Measurements from ENCODE around the gene PLXNB2. TPM values are rescaled to one million over a fixed set of nuclear protein-coding genes. Genes with fewer than 3 reads are reported as not detected.

Gene PLXNB2
- total RNA-seq, 4 donors from 2014 or later: 93.2 to 207 (median 102) TPM

GRCh38 chr22:50302041-50302541 lies 5.4 kb downstream of the PLXNB2 start:
- peak overlapping the region in 3 of 4 donors; percentile 90 to 94 (median 93) for H3K27ac ChIP-seq
- H3K9me3 ChIP-seq: no peaks in the 10 kb centered on the region
- H3K36me3 ChIP-seq: no peaks in the 10 kb centered on the region
- H3K27me3 ChIP-seq: no peaks in the 10 kb centered on the region
- peaks cover 4 to 98% (median 78%) of the 10 kb centered on the region in 3 donors for H3K4me1 ChIP-seq
- WGBS, 2 donors (ENCODE audit: low coverage in 1 of 2): 0% methylated on average over 1 of the region's 9 CpGs; no CpG with 5 or more reads in 1 of the 2 donors
- TF ChIP-seq, protein P1, sequence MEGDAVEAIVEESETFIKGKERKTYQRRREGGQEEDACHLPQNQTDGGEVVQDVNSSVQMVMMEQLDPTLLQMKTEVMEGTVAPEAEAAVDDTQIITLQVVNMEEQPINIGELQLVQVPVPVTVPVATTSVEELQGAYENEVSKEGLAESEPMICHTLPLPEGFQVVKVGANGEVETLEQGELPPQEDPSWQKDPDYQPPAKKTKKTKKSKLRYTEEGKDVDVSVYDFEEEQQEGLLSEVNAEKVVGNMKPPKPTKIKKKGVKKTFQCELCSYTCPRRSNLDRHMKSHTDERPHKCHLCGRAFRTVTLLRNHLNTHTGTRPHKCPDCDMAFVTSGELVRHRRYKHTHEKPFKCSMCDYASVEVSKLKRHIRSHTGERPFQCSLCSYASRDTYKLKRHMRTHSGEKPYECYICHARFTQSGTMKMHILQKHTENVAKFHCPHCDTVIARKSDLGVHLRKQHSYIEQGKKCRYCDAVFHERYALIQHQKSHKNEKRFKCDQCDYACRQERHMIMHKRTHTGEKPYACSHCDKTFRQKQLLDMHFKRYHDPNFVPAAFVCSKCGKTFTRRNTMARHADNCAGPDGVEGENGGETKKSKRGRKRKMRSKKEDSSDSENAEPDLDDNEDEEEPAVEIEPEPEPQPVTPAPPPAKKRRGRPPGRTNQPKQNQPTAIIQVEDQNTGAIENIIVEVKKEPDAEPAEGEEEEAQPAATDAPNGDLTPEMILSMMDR (IDR thresholded peaks at IDR 0.05): no peak
- no peak for TF ChIP-seq POLR2A (IDR thresholded peaks at IDR 0.05)
- TF ChIP-seq EP300 (IDR thresholded peaks at IDR 0.05): no peak
- TF ChIP-seq POLR2AphosphoS5 (IDR thresholded peaks at IDR 0.05): no peak
- ATAC-seq: peak; percentile 6
- H3K4me3 ChIP-seq: peak overlapping the region in 1 of 2 donors; percentile 49

DNA sequence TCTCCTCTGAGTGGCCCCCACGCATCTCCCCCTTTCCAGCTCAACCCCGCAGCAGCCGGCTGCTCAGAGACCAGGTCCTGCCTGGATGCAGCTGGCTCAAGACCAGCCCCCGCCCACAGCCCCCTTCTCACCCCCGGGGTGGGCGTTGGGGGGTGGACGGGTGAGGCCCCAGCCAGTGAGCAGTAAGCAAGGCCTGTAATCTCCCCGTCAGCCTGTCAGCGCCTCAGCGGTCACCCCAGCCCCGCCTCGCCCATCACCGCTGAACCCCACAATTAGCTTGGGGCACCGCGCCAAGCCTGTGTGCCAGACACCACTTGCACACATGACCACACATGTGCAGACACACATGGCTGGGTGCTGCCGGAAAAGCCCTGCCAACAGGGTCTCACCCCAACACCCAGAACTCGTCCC lies 5.9 kb downstream of the PLXNB2 start:
- no CpG with 5 or more reads among the region's 17 CpGs for WGBS, 2 donors (ENCODE audit: low coverage in 1 of 2)
- peaks cover 4 to 100% (median 83%) of the 10 kb centered on the region in 3 donors for H3K4me1 ChIP-seq
- H3K4me3 ChIP-seq: peak overlapping the region in 1 of 2 donors; percentile 49
- no peak for TF ChIP-seq EP300 (IDR thresholded peaks at IDR 0.05)
- no peak for TF ChIP-seq POLR2AphosphoS5 (IDR thresholded peaks at IDR 0.05)
- no peak for TF ChIP-seq POLR2A (IDR thresholded peaks at IDR 0.05)
- TF ChIP-seq, protein P1 (IDR thresholded peaks at IDR 0.05): no peak
- no peaks in the 10 kb centered on the region for H3K9me3 ChIP-seq
- no peaks in the 10 kb centered on the region for H3K27me3 ChIP-seq
- H3K27ac ChIP-seq: peak overlapping the region in 3 of 4 donors; percentile 90 to 94 (median 93)
- H3K36me3 ChIP-seq: no peaks in the 10 kb centered on the region
- ATAC-seq: no peak

- Histone ChIP-seq H3K4me3 (peak overlapping the region in 1 of 2 donors; percentile 49), H3K36me3 (no peaks in the 10 kb centered on the region), H3K4me1 (peaks cover 4 to 100% (median 83%) of the 10 kb centered on the region in 3 donors), H3K9me3 (no peaks in the 10 kb centered on the region), H3K27ac (peak overlapping the region in 3 of 4 donors; percentile 90 to 94 (median 93)), H3K27me3 (no peaks in the 10 kb centered on the region)
- TF ChIP-seq POLR2AphosphoS5 (IDR thresholded peaks at IDR 0.05) (no peak), EP300 (IDR thresholded peaks at IDR 0.05) (no peak), POLR2A (IDR thresholded peaks at IDR 0.05) (no peak)
- TF ChIP-seq, protein P1 (IDR thresholded peaks at IDR 0.05): no peak
- no peak for ATAC-seq
- 78% methylated on average over 6 of the region's 14 CpGs; no CpG with 5 or more reads in 1 of the 2 donors for WGBS, 2 donors (ENCODE audit: low coverage in 1 of 2)
Measured at GRCh38 chr22:50300620-50301257, 6.7 kb downstream of the PLXNB2 start.

DNA sequence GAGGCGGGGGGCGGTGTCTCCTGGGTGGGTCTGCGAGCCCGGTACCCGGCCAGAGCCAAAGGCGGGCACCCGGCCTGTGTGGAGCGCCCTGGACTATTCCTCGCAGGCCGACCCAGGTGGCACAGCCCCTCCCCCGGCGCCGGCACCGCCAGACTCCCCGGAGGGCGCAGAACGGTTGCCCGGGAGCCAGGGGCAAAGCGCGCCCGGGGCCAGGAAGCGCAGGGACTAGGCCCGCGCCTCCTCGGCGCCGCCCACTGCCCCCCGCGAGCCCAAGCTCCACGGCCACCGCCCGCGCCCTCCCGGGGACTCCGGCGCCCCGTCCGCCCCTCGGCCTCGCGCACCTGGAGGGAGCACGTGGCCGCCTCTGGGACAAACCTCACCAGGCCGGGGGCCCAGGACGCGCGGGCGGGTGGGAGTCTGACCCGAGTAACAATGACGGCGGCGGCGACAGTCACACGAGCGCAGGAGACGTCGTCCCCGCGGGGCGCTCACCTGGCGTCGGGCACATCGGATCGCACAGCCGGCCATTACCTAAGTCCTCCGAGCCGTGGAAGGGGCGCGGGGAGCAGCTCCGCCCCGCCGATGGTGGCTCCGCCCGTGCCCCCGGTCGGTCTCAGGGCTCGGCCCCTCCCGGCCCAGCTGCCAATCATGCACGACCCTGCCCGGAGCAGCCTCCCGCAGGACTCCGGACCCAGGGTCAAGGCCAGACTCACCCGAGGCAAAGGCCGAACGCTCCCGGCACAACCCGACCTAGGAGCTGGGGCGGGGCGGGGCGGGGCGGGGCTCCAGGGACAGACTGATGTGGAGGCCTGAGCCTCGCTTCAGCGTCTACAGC lies 7.4 kb downstream of the PLXNB2 start:
- Histone ChIP-seq H3K4me1 (peaks cover 0 to 100% (median 76%) of the 10 kb centered on the region in 3 donors), H3K27me3 (no peaks in the 10 kb centered on the region), H3K27ac (peak overlapping the region in 3 of 4 donors; percentile 65 to 94 (median 90)), H3K36me3 (no peaks in the 10 kb centered on the region), H3K9me3 (no peaks in the 10 kb centered on the region), H3K4me3 (peak overlapping the region in 1 of 2 donors; percentile 49)
- ATAC-seq: no peak
- TF ChIP-seq POLR2A (IDR thresholded peaks at IDR 0.05) (no peak), EP300 (IDR thresholded peaks at IDR 0.05) (no peak), POLR2AphosphoS5 (IDR thresholded peaks at IDR 0.05) (no peak)
- TF ChIP-seq, protein P1 (IDR thresholded peaks at IDR 0.05): no peak
- no CpG with 5 or more reads among the region's 93 CpGs for WGBS, 2 donors (ENCODE audit: low coverage in 1 of 2)

Data from gastroesophageal sphincter (tissue), 4 donors.